Astrocyte (in vitro differentiated cells and primary cell): ENCODE measurements around the gene RAPGEF3. TPM values are rescaled to one million over a fixed set of nuclear protein-coding genes. Genes with fewer than 3 reads are reported as not detected.

Experiments
- DNase-seq: peaks from one replicate; pipeline ENCODE4 v3.0.0-alpha.2; 2010; ENCODE audit warnings: low read depth
- FAIRE-seq: peaks from 2 replicates; lab custom pipeline; 2011; peaks lifted over from hg19 to GRCh38; lab: Jason Lieb, UNC
- H2AFZ ChIP-seq: 2 replicates; pipeline ENCODE4 v1.6.0; 2012; ENCODE audit warnings: low read depth, low read length, inconsistent platforms
- H3K27ac ChIP-seq: 2 replicates; pipeline ENCODE4 v1.5.1; 2011; ENCODE audit warnings: low read depth, low read length, inconsistent platforms
- H3K27me3 ChIP-seq: 2 replicates; pipeline ENCODE4 v1.6.0; 2011; ENCODE audit warnings: low read length, inconsistent platforms; ENCODE audit not compliant: insufficient read depth
- H3K36me3 ChIP-seq: 2 replicates; pipeline ENCODE4 v1.5.1; 2011; ENCODE audit warnings: low read length, inconsistent platforms; ENCODE audit not compliant: insufficient read depth
- H3K4me1 ChIP-seq: 2 replicates; pipeline ENCODE4 v1.5.1; 2011; ENCODE audit warnings: low read length, inconsistent platforms; ENCODE audit not compliant: insufficient read depth
- H3K4me2 ChIP-seq: 2 replicates; pipeline ENCODE4 v1.6.0; 2012; ENCODE audit warnings: low read length, inconsistent platforms
- H3K4me3 ChIP-seq: 2 replicates; pipeline ENCODE4 v1.5.1; 2011; ENCODE audit warnings: low read depth, mild to moderate bottlenecking, low read length, inconsistent platforms; ENCODE audit not compliant: insufficient read depth
- H3K79me2 ChIP-seq: 2 replicates; pipeline ENCODE4 v1.6.0; 2012; ENCODE audit warnings: mild to moderate bottlenecking, low read length, inconsistent platforms; ENCODE audit not compliant: insufficient read depth
- H3K9ac ChIP-seq: 2 replicates; pipeline ENCODE4 v1.6.0; 2012; ENCODE audit warnings: mild to moderate bottlenecking, low read length, inconsistent platforms
- H3K9me3 ChIP-seq: 2 replicates; pipeline ENCODE4 v1.5.1; 2012; ENCODE audit warnings: low read depth, mild to moderate bottlenecking, low read length, inconsistent platforms; ENCODE audit not compliant: insufficient read depth
- H4K20me1 ChIP-seq: 2 replicates; pipeline ENCODE4 v1.6.0; 2012; ENCODE audit warnings: low read length, inconsistent platforms; ENCODE audit not compliant: insufficient read depth
- H3K27ac Mint-ChIP-seq: one replicate; pipeline ENCODE4 v1.8.0; 2021; ENCODE audit warnings: mild to moderate bottlenecking, mixed read lengths; ENCODE audit not compliant: unreplicated experiment
- H3K27me3 Mint-ChIP-seq: one replicate; pipeline ENCODE4 v1.8.0; 2021; ENCODE audit warnings: low read depth, mixed read lengths; ENCODE audit not compliant: unreplicated experiment
- H3K36me3 Mint-ChIP-seq: one replicate; pipeline ENCODE4 v1.8.0; 2021; ENCODE audit warnings: low read depth, mixed read lengths; ENCODE audit not compliant: unreplicated experiment
- H3K4me1 Mint-ChIP-seq: one replicate; pipeline ENCODE4 v1.8.0; 2021; ENCODE audit warnings: low read depth, mixed read lengths; ENCODE audit not compliant: unreplicated experiment
- H3K4me3 Mint-ChIP-seq: one replicate; pipeline ENCODE4 v1.8.0; 2021; ENCODE audit warnings: mild to moderate bottlenecking, moderate library complexity, mixed read lengths; ENCODE audit not compliant: unreplicated experiment
- H3K9me3 Mint-ChIP-seq: one replicate; pipeline ENCODE4 v1.8.0; 2021; ENCODE audit warnings: mild to moderate bottlenecking, mixed read lengths; ENCODE audit not compliant: unreplicated experiment
- CTCF ChIP-seq: IDR thresholded peaks from 2 replicates; pipeline ENCODE4 v1.5.1; 2011; ENCODE audit warnings: low read depth, mild to moderate bottlenecking, inconsistent platforms, low read length, moderate library complexity; ENCODE audit not compliant: insufficient read depth
- EZH2 ChIP-seq: IDR thresholded peaks from 2 replicates; pipeline ENCODE4 v1.6.1; 2012; ENCODE audit warnings: mild to moderate bottlenecking, low read length, inconsistent platforms; ENCODE audit not compliant: insufficient read depth
- total RNA-seq: library from RNA; stranded (reverse); gene quantifications from 2 replicates; pipeline ENCODE4 v1.2.1, GENCODE V29; 2021

The RAPGEF3 gene
- total RNA-seq, 1 donor from 2014 or later, result 5.9 TPM

- no peak for FAIRE-seq
Observed at GRCh38 chr12:47748899-47749298, 9.8 kb downstream of the RAPGEF3 start.

GRCh38 chr12:47748507-47748828 lies 10.2 kb downstream of the RAPGEF3 start:
- Histone ChIP-seq H3K79me2 (no peaks in the 10 kb centered on the region), H3K4me1 (peaks cover 9% of the 10 kb centered on the region), H3K36me3 (no peaks in the 10 kb centered on the region), H3K4me2 (no peak overlapping the region), H3K27ac (no peak overlapping the region), H3K27me3 (peaks cover 16% of the 10 kb centered on the region), H4K20me1 (no peaks in the 10 kb centered on the region), H3K9ac (no peak overlapping the region), H3K9me3 (no peaks in the 10 kb centered on the region), H3K4me3 (no peak overlapping the region), H2AFZ (no peak overlapping the region)
- FAIRE-seq (no peak), DNase-seq (no peak)
- peaks cover 3% of the 10 kb centered on the region for H3K4me1 Mint-ChIP-seq
- H3K9me3 Mint-ChIP-seq, result peaks cover 3% of the 10 kb centered on the region
- H3K27ac Mint-ChIP-seq, result no peak overlapping the region
- TF ChIP-seq EZH2 (no peak), CTCF (no peak)
- no peak overlapping the region for H3K4me3 Mint-ChIP-seq
- H3K36me3 Mint-ChIP-seq, result peaks cover 23% of the 10 kb centered on the region
- peaks cover 75% of the 10 kb centered on the region for H3K27me3 Mint-ChIP-seq

More at GRCh38 chr12:47748899-47749298, 9.8 kb downstream of the RAPGEF3 start:
- H3K9me3 ChIP-seq, result no peaks in the 10 kb centered on the region
- no peaks in the 10 kb centered on the region for H3K79me2 ChIP-seq
- Mint-ChIP-seq H3K36me3 (peaks cover 23% of the 10 kb centered on the region), H3K27me3 (peaks cover 70% of the 10 kb centered on the region), H3K27ac (no peak overlapping the region), H3K9me3 (peaks cover 3% of the 10 kb centered on the region), H3K4me1 (peaks cover 6% of the 10 kb centered on the region), H3K4me3 (no peak overlapping the region)
- no peaks in the 10 kb centered on the region for H4K20me1 ChIP-seq
- no peak overlapping the region for H2AFZ ChIP-seq
- no peak for TF ChIP-seq CTCF
- no peak for TF ChIP-seq EZH2
- no peaks in the 10 kb centered on the region for H3K36me3 ChIP-seq
- no peak overlapping the region for H3K4me2 ChIP-seq
- DNase-seq, result no peak
- no peak overlapping the region for H3K4me3 ChIP-seq
- H3K27ac ChIP-seq, result no peak overlapping the region
- no peak overlapping the region for H3K9ac ChIP-seq
- H3K27me3 ChIP-seq, result peaks cover 13% of the 10 kb centered on the region
- H3K4me1 ChIP-seq, result peaks cover 13% of the 10 kb centered on the region

GRCh38 chr12:47747596-47748506 lies 10.8 kb downstream of the RAPGEF3 start:
- Histone ChIP-seq H3K4me2 (no peak overlapping the region), H4K20me1 (no peaks in the 10 kb centered on the region), H3K4me1 (peaks cover 2% of the 10 kb centered on the region), H3K27me3 (peaks cover 16% of the 10 kb centered on the region), H3K27ac (no peak overlapping the region), H2AFZ (no peak overlapping the region), H3K9ac (no peak overlapping the region), H3K79me2 (no peaks in the 10 kb centered on the region), H3K9me3 (no peaks in the 10 kb centered on the region), H3K4me3 (no peak overlapping the region), H3K36me3 (no peaks in the 10 kb centered on the region)
- DNase-seq, result no peak
- H3K9me3 Mint-ChIP-seq, result peaks cover 3% of the 10 kb centered on the region
- no peak overlapping the region for H3K27ac Mint-ChIP-seq
- FAIRE-seq, result no peak
- H3K4me1 Mint-ChIP-seq, result no peaks in the 10 kb centered on the region
- no peak overlapping the region for H3K4me3 Mint-ChIP-seq
- peaks cover 23% of the 10 kb centered on the region for H3K36me3 Mint-ChIP-seq
- peaks cover 80% of the 10 kb centered on the region for H3K27me3 Mint-ChIP-seq
- TF ChIP-seq CTCF (no peak), EZH2 (no peak)
